Calu3 (cell line): ENCODE measurements around the gene PTGS1. TPM values are rescaled to one million over a fixed set of nuclear protein-coding genes. Genes with fewer than 3 reads are reported as not detected.

Experiments used
- BruUV-seq: library from RNA; stranded (reverse); fragments of 400-500 nt; replicated peaks from 2 replicates; lab custom pipeline; 2021; lab: Mats Ljungman, UMichigan
- CTCF ChIA-PET: fragments of 300-600 bp; sonication (Branson Sonifier 250); formaldehyde crosslinking; loops from one replicate; lab custom pipeline; 2022; ENCODE audit warnings: antibody characterized with exemption; lab: Charles Lee
- DNase-seq: peaks from one replicate; pipeline ENCODE4 v3.0.0; 2022
- H3K27ac Mint-ChIP-seq: one replicate; pipeline ENCODE4 v1.8.0; 2022; ENCODE audit warnings: mixed read lengths; ENCODE audit not compliant: unreplicated experiment
- H3K27me3 Mint-ChIP-seq: one replicate; pipeline ENCODE4 v1.8.0; 2022; ENCODE audit warnings: mixed read lengths; ENCODE audit not compliant: unreplicated experiment
- H3K36me3 Mint-ChIP-seq: one replicate; pipeline ENCODE4 v1.8.0; 2022; ENCODE audit warnings: mild to moderate bottlenecking, moderate library complexity, mixed read lengths; ENCODE audit not compliant: insufficient read depth, unreplicated experiment
- H3K4me1 Mint-ChIP-seq: one replicate; pipeline ENCODE4 v1.8.0; 2022; ENCODE audit warnings: mild to moderate bottlenecking, low read depth, mixed read lengths; ENCODE audit not compliant: unreplicated experiment
- H3K4me3 Mint-ChIP-seq: one replicate; pipeline ENCODE4 v1.8.0; 2022; ENCODE audit warnings: mild to moderate bottlenecking, low read depth, moderate library complexity, mixed read lengths; ENCODE audit not compliant: unreplicated experiment
- H3K9me3 Mint-ChIP-seq: one replicate; pipeline ENCODE4 v1.8.0; 2022; ENCODE audit warnings: low read depth, mixed read lengths; ENCODE audit not compliant: unreplicated experiment
- CTCF ChIP-seq: fragments of 200-600 bp; IDR thresholded peaks from one replicate; pipeline ENCODE4 v1.8.0; 2022; ENCODE audit warnings: antibody characterized with exemption; ENCODE audit not compliant: unreplicated experiment
- intact Hi-C: fragments of 100-400 bp; cut with micrococcal nuclease; formaldehyde crosslinking; loops from one replicate; pipeline ENCODE4 v1.10.0; 2022; ENCODE audit not compliant: unreplicated experiment
- total RNA-seq: library from RNA; stranded (reverse); gene quantifications from 2 replicates; pipeline ENCODE4 v1.2.3, GENCODE V29; 2022

PTGS1 gene
- total RNA-seq, 1 experiment from 2014 or later, result 0.66 TPM

GRCh38 chr9:122371846-122372245 lies 1.0 kb downstream of the PTGS1 start:
- CTCF ChIA-PET, result no interaction called here
- no peak overlapping the region for H3K27ac Mint-ChIP-seq
- TF ChIP-seq CTCF, result no peak
- intact Hi-C loops, result no loop called here
- H3K36me3 Mint-ChIP-seq, result no peaks in the 10 kb centered on the region
- H3K4me1 Mint-ChIP-seq, result peaks cover 12% of the 10 kb centered on the region
- peaks cover 4% of the 10 kb centered on the region for H3K9me3 Mint-ChIP-seq
- no peak overlapping the region for H3K4me3 Mint-ChIP-seq
- peaks cover 19% of the 10 kb centered on the region for H3K27me3 Mint-ChIP-seq
- DNase-seq, result no peak
- BruUV-seq, result no TSS peak

DNA sequence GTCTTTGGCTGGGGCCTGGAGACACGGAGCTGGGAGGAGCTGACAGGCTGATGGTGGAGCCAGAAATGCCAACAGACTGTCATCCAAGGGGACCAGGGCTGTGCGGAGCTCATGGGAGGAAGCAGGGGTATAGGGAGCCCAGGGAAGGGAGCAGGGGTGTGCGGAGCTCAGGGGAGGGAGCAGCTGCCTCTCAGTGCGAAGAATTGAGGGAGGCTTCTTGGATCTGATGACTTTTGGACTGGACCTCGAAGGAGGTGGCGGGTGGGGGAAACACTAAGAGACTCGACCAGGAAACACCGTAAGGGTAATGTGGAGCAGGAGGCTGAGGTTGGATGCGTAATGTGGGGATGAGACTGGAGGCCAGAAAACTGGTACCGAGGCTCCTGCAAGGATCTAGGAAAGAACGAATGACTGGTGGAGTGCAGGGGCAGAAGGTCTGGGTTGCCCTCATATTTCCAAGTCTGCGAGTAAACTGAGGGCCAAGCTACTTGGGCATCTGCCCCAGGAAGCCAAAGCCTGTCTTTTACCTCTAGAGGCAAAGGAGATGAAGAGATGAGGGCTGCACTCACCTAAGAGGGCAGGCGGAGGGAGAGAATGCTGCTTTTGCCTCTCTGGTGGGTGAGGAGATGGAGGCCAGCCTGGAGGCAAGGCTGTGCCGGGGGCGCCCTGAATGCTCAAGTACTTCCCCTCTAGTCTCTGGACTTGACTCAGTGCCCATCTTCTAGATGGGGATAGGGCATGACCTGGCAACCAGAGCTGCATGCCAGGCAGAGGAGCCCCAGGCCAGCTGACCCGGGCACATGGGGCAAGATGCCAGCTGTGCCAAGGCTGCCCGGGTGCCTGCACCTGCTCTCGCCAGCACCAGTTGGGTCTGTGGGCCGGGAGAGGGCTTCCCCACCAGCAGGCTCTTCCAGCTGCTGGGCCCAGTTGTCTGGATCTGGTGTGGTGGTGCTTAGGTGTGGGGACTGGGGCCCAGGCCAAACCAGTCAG lies 2.3 kb downstream of the PTGS1 start:
- Mint-ChIP-seq H3K4me1 (peaks cover 16% of the 10 kb centered on the region), H3K9me3 (peaks cover 4% of the 10 kb centered on the region)

GRCh38 chr9:122374885-122375420 lies 4.1 kb downstream of the PTGS1 start:
- intact Hi-C loops, result loop anchor here (5.0 kb wide), 1 partner anchor 77 kb away; no protein-coding TSS in a partner anchor
- BruUV-seq, result no TSS peak
- Mint-ChIP-seq H3K36me3 (no peaks in the 10 kb centered on the region), H3K27me3 (peaks cover 19% of the 10 kb centered on the region), H3K27ac (no peak overlapping the region), H3K9me3 (no peaks in the 10 kb centered on the region), H3K4me3 (no peak overlapping the region), H3K4me1 (peaks cover 16% of the 10 kb centered on the region)
- no peak for DNase-seq
- CTCF ChIA-PET, result no interaction called here
- TF ChIP-seq CTCF, result no peak

More for the DNA sequence above, 2.3 kb downstream of the PTGS1 start:
- no peak for DNase-seq
- intact Hi-C loops, result no loop called here
- peaks cover 19% of the 10 kb centered on the region for H3K27me3 Mint-ChIP-seq
- H3K27ac Mint-ChIP-seq, result no peak overlapping the region
- H3K4me3 Mint-ChIP-seq, result no peak overlapping the region
- no peaks in the 10 kb centered on the region for H3K36me3 Mint-ChIP-seq
- CTCF ChIA-PET, result no interaction called here
- no TSS peak for BruUV-seq
- TF ChIP-seq CTCF, result no peak

DNA sequence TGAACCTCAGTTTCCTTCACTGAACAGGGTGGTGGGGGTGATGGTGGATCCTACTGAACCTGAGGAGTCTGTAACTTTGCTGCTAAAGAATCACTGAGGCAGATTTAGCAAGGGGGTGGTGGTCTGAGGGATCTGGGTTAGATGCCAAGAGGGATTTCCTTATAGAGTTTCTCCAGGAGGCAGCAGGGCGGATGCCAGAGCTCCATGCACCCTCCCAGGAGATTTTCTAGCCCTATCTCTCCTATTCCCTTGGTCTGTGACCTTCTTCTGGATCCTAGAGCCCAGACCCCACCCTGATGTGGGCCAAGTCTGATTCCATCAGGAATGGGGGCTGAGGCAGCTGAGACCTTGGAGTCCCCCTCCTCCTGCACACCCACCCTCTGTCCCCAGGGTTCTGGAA lies 6.0 kb downstream of the PTGS1 start:
- Mint-ChIP-seq H3K9me3 (no peaks in the 10 kb centered on the region), H3K36me3 (no peaks in the 10 kb centered on the region), H3K4me1 (peaks cover 16% of the 10 kb centered on the region), H3K27ac (no peak overlapping the region), H3K27me3 (peaks cover 18% of the 10 kb centered on the region), H3K4me3 (no peak overlapping the region)
- DNase-seq, result no peak
- intact Hi-C loops, result loop anchor here (5.0 kb wide), 1 partner anchor 76 kb away; no protein-coding TSS in a partner anchor
- CTCF ChIA-PET, result no interaction called here
- TF ChIP-seq CTCF, result no peak
- BruUV-seq, result no TSS peak
